T1000 (cell line): ENCODE measurements around the gene FRMD5.

ENCODE experiments used
- DNase-seq: peaks from one replicate; lab custom pipeline; 2025; ENCODE audit warnings: mixed read lengths; lab: John Stamatoyannopoulos, UW

FRMD5 gene

GRCh38 chr15:43923553-43923952, 271.5 kb downstream of the FRMD5 start:
- DNase-seq: no peak

- peak; percentile 51 for DNase-seq
Observed at GRCh38 chr15:43922021-43922420, 273.1 kb downstream of the FRMD5 start.

GRCh38 chr15:43920815-43921214, 274.3 kb downstream of the FRMD5 start:
- DNase-seq: peak; percentile 10

GRCh38 chr15:43920254-43920600, 274.8 kb downstream of the FRMD5 start:
- DNase-seq: no peak

GRCh38 chr15:43919540-43920253, 275.4 kb downstream of the FRMD5 start:
- DNase-seq: no peak

- no peak for DNase-seq
Observed at GRCh38 chr15:43918717-43919116, 276.4 kb downstream of the FRMD5 start.

GRCh38 chr15:43916326-43916660, 278.8 kb downstream of the FRMD5 start:
- no peak for DNase-seq

- DNase-seq: no peak
Observed at GRCh38 chr15:43915631-43916325, 279.3 kb downstream of the FRMD5 start.

- no peak for DNase-seq
Observed at GRCh38 chr15:43913941-43914340, 281.1 kb downstream of the FRMD5 start.

GRCh38 chr15:43913026-43913780, 281.9 kb downstream of the FRMD5 start:
- peak; percentile 85 for DNase-seq

GRCh38 chr15:43912208-43912607, 282.9 kb downstream of the FRMD5 start:
- DNase-seq: no peak

GRCh38 chr15:43911235-43911781, 283.8 kb downstream of the FRMD5 start:
- DNase-seq: peak; percentile 88

GRCh38 chr15:43908516-43909050, 286.5 kb downstream of the FRMD5 start:
- no peak for DNase-seq

- DNase-seq: no peak
Observed at GRCh38 chr15:43905755-43906154, 289.3 kb downstream of the FRMD5 start.

GRCh38 chr15:43903864-43904290, 291.2 kb downstream of the FRMD5 start:
- peak; percentile 31 for DNase-seq

- DNase-seq: no peak
Observed at GRCh38 chr15:43901495-43901894, 293.6 kb downstream of the FRMD5 start.

GRCh38 chr15:43900996-43901395, 294.1 kb downstream of the FRMD5 start:
- no peak for DNase-seq

- no peak for DNase-seq
Observed at GRCh38 chr15:43899928-43900327, 295.1 kb downstream of the FRMD5 start.

- DNase-seq: no peak
Observed at GRCh38 chr15:43898891-43899290, 296.2 kb downstream of the FRMD5 start.

- no peak for DNase-seq
Observed at GRCh38 chr15:43896543-43896942, 298.5 kb downstream of the FRMD5 start.

- DNase-seq: no peak
Observed at GRCh38 chr15:43895586-43895985, 299.5 kb downstream of the FRMD5 start.

GRCh38 chr15:43893956-43894355, 301.1 kb downstream of the FRMD5 start:
- no peak for DNase-seq
